Liver (tissue), 9 donors: ENCODE data around the gene ZNF584. TPM values are rescaled to one million over a fixed set of nuclear protein-coding genes. Genes with fewer than 3 reads are reported as not detected.

Experiments used
- DNase-seq: peaks from one replicate; pipeline ENCODE4 v3.0.0-alpha.2; 2017; ENCODE audit warnings: low spot score
- H3K27ac ChIP-seq, 2 donors: one replicate each; pipeline ENCODE4 v1.7.0; 2013; ENCODE audit warnings: inconsistent platforms in 2 of 2, low read length in 2 of 2, control low read depth in 1 of 2, low read depth in 1 of 2, mild to moderate bottlenecking in 1 of 2
- H3K27me3 ChIP-seq, 4 donors: one replicate each; pipeline versions ENCODE4 v1.6.1 to v1.7.0; 2013; ENCODE audit warnings: low read length in 3 of 4, inconsistent platforms in 1 of 4, mild to moderate bottlenecking in 1 of 4, moderate library complexity in 1 of 4; ENCODE audit not compliant: control insufficient read depth in 4 of 4, insufficient read depth in 4 of 4
- H3K36me3 ChIP-seq, 4 donors: one replicate each; pipeline versions ENCODE4 v1.6.1 to v1.7.0; 2013; ENCODE audit warnings: low read length in 3 of 4, mild to moderate bottlenecking in 3 of 4, low read depth in 1 of 4, moderate library complexity in 1 of 4; ENCODE audit not compliant: control insufficient read depth in 4 of 4, insufficient read depth in 3 of 4
- H3K4me1 ChIP-seq, 4 donors: one replicate each; pipeline versions ENCODE4 v1.6.1 to v1.7.0; 2013; ENCODE audit warnings: low read length in 3 of 4, mild to moderate bottlenecking in 3 of 4, moderate library complexity in 1 of 4; ENCODE audit not compliant: control insufficient read depth in 4 of 4, insufficient read depth in 4 of 4
- H3K4me3 ChIP-seq, 3 donors: one replicate each; pipeline versions ENCODE4 v1.6.1 to v1.7.0; 2013; ENCODE audit warnings: low read length in 3 of 3, control low read depth in 1 of 3, low read depth in 1 of 3, mild to moderate bottlenecking in 1 of 3
- H3K9ac ChIP-seq, 2 donors: one replicate each; pipeline ENCODE4 v1.7.0; 2013; ENCODE audit warnings: low read length in 2 of 2, mild to moderate bottlenecking in 2 of 2, moderate library complexity in 2 of 2, control low read depth in 1 of 2, low read depth in 1 of 2
- H3K9me3 ChIP-seq, 4 donors: one replicate each; pipeline versions ENCODE4 v1.6.1 to v1.7.0; 2013; ENCODE audit warnings: low read length in 3 of 4; ENCODE audit not compliant: control insufficient read depth in 4 of 4
- EGR1 ChIP-seq, 2 donors: IDR thresholded peaks; 2 replicates each; pipeline ENCODE4 v1.6.1; 2016 to 2018; ENCODE audit warnings: antibody characterized with exemption in 2 of 2, low read depth in 2 of 2
- FOXA1 ChIP-seq: IDR thresholded peaks from 2 replicates; pipeline ENCODE4 v1.6.1; 2016; ENCODE audit warnings: antibody characterized with exemption
- FOXA2 ChIP-seq: IDR thresholded peaks from 2 replicates; pipeline ENCODE4 v1.6.1; 2016; ENCODE audit warnings: antibody characterized with exemption
- GABPA ChIP-seq, 2 donors: IDR thresholded peaks in 1 of 2; conservative IDR thresholded peaks in 1 of 2; 2 replicates each; pipeline ENCODE4 v1.6.1; 2016; ENCODE audit warnings: antibody characterized with exemption in 2 of 2, mild to moderate bottlenecking in 1 of 2, moderate library complexity in 1 of 2
- HNF4A ChIP-seq, 2 donors: conservative IDR thresholded peaks; 2 replicates each; pipeline ENCODE4 v1.6.1; 2016; ENCODE audit warnings: antibody characterized with exemption in 2 of 2, mild to moderate bottlenecking in 2 of 2
- HNF4G ChIP-seq: IDR thresholded peaks from 2 replicates; pipeline ENCODE4 v1.6.1; 2016; ENCODE audit warnings: antibody characterized with exemption
- JUND ChIP-seq, 2 donors: IDR thresholded peaks; 2 replicates each; pipeline ENCODE4 v1.6.1; 2016; ENCODE audit warnings: antibody characterized with exemption in 2 of 2
- RAD21 ChIP-seq, 2 donors: IDR thresholded peaks; 2 replicates each; pipeline ENCODE4 v1.6.1; 2016; ENCODE audit warnings: antibody characterized with exemption in 2 of 2, mild to moderate bottlenecking in 2 of 2
- REST ChIP-seq: IDR thresholded peaks from 2 replicates; pipeline ENCODE4 v1.6.1; 2016; ENCODE audit warnings: antibody characterized with exemption, mild to moderate bottlenecking
- RXRA ChIP-seq, 2 donors: IDR thresholded peaks; 2 replicates each; pipeline ENCODE4 v1.6.1; 2017 to 2018; ENCODE audit warnings: antibody characterized with exemption in 2 of 2, mild to moderate bottlenecking in 1 of 2
- SP1 ChIP-seq: IDR thresholded peaks from 2 replicates; pipeline ENCODE4 v1.6.1; 2018; ENCODE audit warnings: antibody characterized with exemption, mild to moderate bottlenecking
- TAF1 ChIP-seq: conservative IDR thresholded peaks from 2 replicates; pipeline ENCODE4 v1.6.1; 2016; ENCODE audit warnings: antibody characterized with exemption, mild to moderate bottlenecking
- YY1 ChIP-seq: IDR thresholded peaks from 2 replicates; pipeline ENCODE4 v1.6.1; 2016; ENCODE audit warnings: antibody characterized with exemption, mild to moderate bottlenecking
- WGBS: extraction: QIAGEN DNeasy Blood & Tissue Kit; methylation state at CpG from one replicate; pipeline ENCODE4 v1.1.7; 2013; 5-methylcytosine and 5-hydroxymethylcytosine counted together
- polyA plus RNA-seq, 2 donors: library from polyadenylated mRNA; stranded (reverse) in 1 of 2; unstranded in 1 of 2; fragments of 200-250 nt in 1 of 2; fragments of >200 nt in 1 of 2; fragmentation: Nextera tagmentation in 1 of 2; extraction: Ambion mirVana in 1 of 2; gene quantifications; one replicate each; pipeline versions ENCODE4 v1.2.1 to v1.2.3, GENCODE V29; 2013 to 2015
- total RNA-seq, 2 donors: library from RNA; depleted of rRNA; stranded (reverse); fragments of >200 nt; gene quantifications; one replicate each; pipeline ENCODE4 v1.2.3, GENCODE V29; 2014
- TF ChIP-seq, protein P1 (sequence below): IDR thresholded peaks from 2 replicates; pipeline ENCODE4 v1.6.1; 2016; ENCODE audit warnings: antibody characterized with exemption
- TF ChIP-seq, protein P2 (sequence below): IDR thresholded peaks from 2 replicates; pipeline ENCODE4 v1.6.1; 2016; ENCODE audit warnings: antibody characterized with exemption
- TF ChIP-seq, protein P3 (sequence below): fragments of 150-350 bp; IDR thresholded peaks from 2 replicates; pipeline ENCODE4 v1.5.1; 2017; ENCODE audit warnings: improper control_type of control experiment, low read depth, low read length; ENCODE audit not compliant: missing input control
- TF ChIP-seq, protein P4 (sequence below): IDR thresholded peaks from 2 replicates; pipeline ENCODE4 v1.6.1; 2016; ENCODE audit warnings: antibody characterized with exemption
- donor health status: healthy.
- donor health status: healthy.
- donor health status: healthy.
- donor health status: healthy.
- donor health status: healthy.

The ZNF584 gene
- total and polyA plus RNA-seq, 4 donors = 3.6 to 12.6 (median 10.0) TPM

GRCh38 chr19:58455306-58455705 lies 46.9 kb downstream of the ZNF584 start (continued):
- no peak for TF ChIP-seq EGR1 (IDR thresholded peaks at IDR 0.05; ENCODE audit: low read depth in 2 of 2)
- TF ChIP-seq YY1 = no peak
- no peak for TF ChIP-seq HNF4A (conservative IDR thresholded peaks at IDR 0.05)
- TF ChIP-seq, protein P1, sequence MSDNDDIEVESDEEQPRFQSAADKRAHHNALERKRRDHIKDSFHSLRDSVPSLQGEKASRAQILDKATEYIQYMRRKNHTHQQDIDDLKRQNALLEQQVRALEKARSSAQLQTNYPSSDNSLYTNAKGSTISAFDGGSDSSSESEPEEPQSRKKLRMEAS = no peak
- TF ChIP-seq JUND (IDR thresholded peaks at IDR 0.05) = no peak

DNA sequence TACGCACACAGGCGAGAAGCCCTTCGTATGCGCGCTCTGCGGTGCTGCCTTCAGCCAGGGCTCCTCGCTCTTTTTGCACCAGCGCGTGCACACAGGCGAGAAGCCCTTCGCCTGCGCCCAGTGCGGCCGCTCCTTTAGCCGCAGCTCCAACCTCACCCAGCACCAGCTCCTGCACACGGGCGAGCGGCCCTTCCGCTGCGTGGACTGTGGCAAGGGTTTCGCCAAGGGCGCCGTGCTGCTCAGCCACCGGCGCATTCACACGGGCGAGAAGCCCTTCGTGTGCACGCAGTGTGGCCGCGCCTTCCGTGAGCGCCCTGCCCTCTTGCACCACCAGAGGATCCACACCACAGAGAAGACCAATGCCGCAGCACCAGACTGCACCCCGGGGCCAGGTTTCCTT lies 47.7 kb downstream of the ZNF584 start:
- 98% methylated on average over 35 of the region's 35 CpGs for WGBS
- DNase-seq = no peak

GRCh38 chr19:58460039-58460438 lies 51.6 kb downstream of the ZNF584 start:
- no peaks in the 10 kb centered on the region for H3K4me1 ChIP-seq
- 92% methylated on average over 2 of the region's 2 CpGs for WGBS
- no peak for TF ChIP-seq JUND (IDR thresholded peaks at IDR 0.05)
- TF ChIP-seq EGR1 (IDR thresholded peaks at IDR 0.05; ENCODE audit: low read depth in 2 of 2) = no peak
- TF ChIP-seq RAD21 (IDR thresholded peaks at IDR 0.05) = no peak
- TF ChIP-seq TAF1 = no peak
- no peak for TF ChIP-seq HNF4A (conservative IDR thresholded peaks at IDR 0.05)
- no peak for TF ChIP-seq SP1
- no peak for TF ChIP-seq REST
- TF ChIP-seq, protein P2, sequence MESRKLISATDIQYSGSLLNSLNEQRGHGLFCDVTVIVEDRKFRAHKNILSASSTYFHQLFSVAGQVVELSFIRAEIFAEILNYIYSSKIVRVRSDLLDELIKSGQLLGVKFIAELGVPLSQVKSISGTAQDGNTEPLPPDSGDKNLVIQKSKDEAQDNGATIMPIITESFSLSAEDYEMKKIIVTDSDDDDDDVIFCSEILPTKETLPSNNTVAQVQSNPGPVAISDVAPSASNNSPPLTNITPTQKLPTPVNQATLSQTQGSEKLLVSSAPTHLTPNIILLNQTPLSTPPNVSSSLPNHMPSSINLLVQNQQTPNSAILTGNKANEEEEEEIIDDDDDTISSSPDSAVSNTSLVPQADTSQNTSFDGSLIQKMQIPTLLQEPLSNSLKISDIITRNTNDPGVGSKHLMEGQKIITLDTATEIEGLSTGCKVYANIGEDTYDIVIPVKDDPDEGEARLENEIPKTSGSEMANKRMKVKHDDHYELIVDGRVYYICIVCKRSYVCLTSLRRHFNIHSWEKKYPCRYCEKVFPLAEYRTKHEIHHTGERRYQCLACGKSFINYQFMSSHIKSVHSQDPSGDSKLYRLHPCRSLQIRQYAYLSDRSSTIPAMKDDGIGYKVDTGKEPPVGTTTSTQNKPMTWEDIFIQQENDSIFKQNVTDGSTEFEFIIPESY = no peak
- TF ChIP-seq, protein P3, sequence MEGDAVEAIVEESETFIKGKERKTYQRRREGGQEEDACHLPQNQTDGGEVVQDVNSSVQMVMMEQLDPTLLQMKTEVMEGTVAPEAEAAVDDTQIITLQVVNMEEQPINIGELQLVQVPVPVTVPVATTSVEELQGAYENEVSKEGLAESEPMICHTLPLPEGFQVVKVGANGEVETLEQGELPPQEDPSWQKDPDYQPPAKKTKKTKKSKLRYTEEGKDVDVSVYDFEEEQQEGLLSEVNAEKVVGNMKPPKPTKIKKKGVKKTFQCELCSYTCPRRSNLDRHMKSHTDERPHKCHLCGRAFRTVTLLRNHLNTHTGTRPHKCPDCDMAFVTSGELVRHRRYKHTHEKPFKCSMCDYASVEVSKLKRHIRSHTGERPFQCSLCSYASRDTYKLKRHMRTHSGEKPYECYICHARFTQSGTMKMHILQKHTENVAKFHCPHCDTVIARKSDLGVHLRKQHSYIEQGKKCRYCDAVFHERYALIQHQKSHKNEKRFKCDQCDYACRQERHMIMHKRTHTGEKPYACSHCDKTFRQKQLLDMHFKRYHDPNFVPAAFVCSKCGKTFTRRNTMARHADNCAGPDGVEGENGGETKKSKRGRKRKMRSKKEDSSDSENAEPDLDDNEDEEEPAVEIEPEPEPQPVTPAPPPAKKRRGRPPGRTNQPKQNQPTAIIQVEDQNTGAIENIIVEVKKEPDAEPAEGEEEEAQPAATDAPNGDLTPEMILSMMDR = no peak
- TF ChIP-seq RXRA (IDR thresholded peaks at IDR 0.05) = no peak
- TF ChIP-seq, protein P1 = no peak
- TF ChIP-seq HNF4G = no peak
- TF ChIP-seq FOXA2 = no peak
- TF ChIP-seq, protein P4, sequence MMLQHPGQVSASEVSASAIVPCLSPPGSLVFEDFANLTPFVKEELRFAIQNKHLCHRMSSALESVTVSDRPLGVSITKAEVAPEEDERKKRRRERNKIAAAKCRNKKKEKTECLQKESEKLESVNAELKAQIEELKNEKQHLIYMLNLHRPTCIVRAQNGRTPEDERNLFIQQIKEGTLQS = no peak
- TF ChIP-seq YY1 = no peak
- no peak for TF ChIP-seq FOXA1
- no peak for TF ChIP-seq GABPA (IDR thresholded peaks at IDR 0.05 in 1 of 2, conservative IDR thresholded peaks at IDR 0.05 in 1 of 2)

More for the DNA sequence above, 47.7 kb downstream of the ZNF584 start:
- no peak for TF ChIP-seq RXRA (IDR thresholded peaks at IDR 0.05)
- no peak for TF ChIP-seq HNF4G
- TF ChIP-seq TAF1 = no peak
- Histone ChIP-seq H3K4me1 (peaks cover 0 to 10% (median 3%) of the 10 kb centered on the region in 4 donors), H3K4me3 (no peak overlapping the region), H3K27me3 (no peaks in the 10 kb centered on the region), H3K27ac (no peak overlapping the region), H3K9me3 (no peaks in the 10 kb centered on the region), H3K36me3 (peaks cover 4 to 24% (median 10%) of the 10 kb centered on the region in 4 donors), H3K9ac (no peak overlapping the region)

More at GRCh38 chr19:58460039-58460438, 51.6 kb downstream of the ZNF584 start:
- no peak overlapping the region for H3K4me3 ChIP-seq
- DNase-seq = no peak
- no peaks in the 10 kb centered on the region for H3K9me3 ChIP-seq
- no peak overlapping the region for H3K9ac ChIP-seq
- H3K36me3 ChIP-seq = peaks cover 4 to 16% (median 8%) of the 10 kb centered on the region in 4 donors
- H3K27me3 ChIP-seq = no peaks in the 10 kb centered on the region
- H3K27ac ChIP-seq = no peak overlapping the region
